Left ventricle myocardium inferior (tissue), 1 donor: ENCODE results near the gene NEURL1B. TPM values are rescaled to one million over a fixed set of nuclear protein-coding genes. Genes with fewer than 3 reads are reported as not detected.

ENCODE experiments used
- DNase-seq: peaks from one replicate; pipeline ENCODE4 v3.0.0-alpha.2; 2020
- H3K27ac ChIP-seq: fragments of 200-600 bp; replicated peaks from 2 replicates; pipeline ENCODE4 v1.8.0; 2021
- H3K27me3 ChIP-seq: fragments of 200-600 bp; 2 replicates; pipeline ENCODE4 v1.8.0; 2021; ENCODE audit warnings: low read depth
- H3K36me3 ChIP-seq: fragments of 200-600 bp; 2 replicates; pipeline ENCODE4 v1.8.0; 2021
- H3K4me1 ChIP-seq: fragments of 200-600 bp; 2 replicates; pipeline ENCODE4 v1.8.0; 2021
- H3K4me3 ChIP-seq: fragments of 200-600 bp; 2 replicates; pipeline ENCODE4 v1.8.0; 2021; ENCODE audit warnings: mild to moderate bottlenecking, moderate library complexity
- H3K9me3 ChIP-seq: fragments of 200-600 bp; replicated peaks from 2 replicates; pipeline ENCODE4 v1.8.0; 2021
- CTCF ChIP-seq: fragments of 200-600 bp; IDR thresholded peaks from 2 replicates; pipeline ENCODE4 v1.8.0; 2021; ENCODE audit warnings: antibody characterized with exemption, mild to moderate bottlenecking, borderline replicate concordance
- intact Hi-C: fragments of 100-400 bp; cut with micrococcal nuclease; formaldehyde crosslinking; loops from one replicate; pipeline ENCODE4 v1.11.0; 2022
- total RNA-seq: library from RNA; stranded (reverse); fragmentation: NEBNext Ultra II Directional; extraction: Animal tissue kit (Norgen Biotek cat#: 25700); gene quantifications from one replicate; pipeline ENCODE4 v1.2.1, GENCODE V29; 2021
- donor health status: DM: no; HTN: yes; CAD: no; lungs with severe emphysema.

The NEURL1B gene
- total RNA-seq, 1 donor from 2014 or later = 24.0 TPM

- peaks cover 47% of the 10 kb centered on the region for H3K4me1 ChIP-seq
Measured at GRCh38 chr5:172605466-172605865, 35.6 kb upstream of the NEURL1B start.

GRCh38 chr5:172606156-172606785 is 34.8 kb upstream of the NEURL1B start:
- H3K4me3 ChIP-seq = no peak overlapping the region
- no peaks in the 10 kb centered on the region for H3K27me3 ChIP-seq
- H3K36me3 ChIP-seq = no peaks in the 10 kb centered on the region
- DNase-seq = no peak
- H3K27ac ChIP-seq = peak overlapping the region; percentile 89
- peaks cover 11% of the 10 kb centered on the region for H3K9me3 ChIP-seq
- no peak for TF ChIP-seq CTCF
- H3K4me1 ChIP-seq = peaks cover 39% of the 10 kb centered on the region
- intact Hi-C loops = no loop called here

More at GRCh38 chr5:172605466-172605865, 35.6 kb upstream of the NEURL1B start:
- DNase-seq = no peak
- no peaks in the 10 kb centered on the region for H3K36me3 ChIP-seq
- no peak overlapping the region for H3K4me3 ChIP-seq
- H3K27me3 ChIP-seq = no peaks in the 10 kb centered on the region
- TF ChIP-seq CTCF = no peak
- intact Hi-C loops = no loop called here
- peaks cover 11% of the 10 kb centered on the region for H3K9me3 ChIP-seq
- peak overlapping the region; percentile 89 for H3K27ac ChIP-seq

- Histone ChIP-seq H3K36me3 (no peaks in the 10 kb centered on the region), H3K9me3 (peaks cover 11% of the 10 kb centered on the region), H3K4me1 (peaks cover 33% of the 10 kb centered on the region), H3K27me3 (no peaks in the 10 kb centered on the region), H3K4me3 (peak overlapping the region; percentile 8), H3K27ac (peak overlapping the region; percentile 89)
- DNase-seq = peak; percentile 76
- intact Hi-C loops = no loop called here
- no peak for TF ChIP-seq CTCF
Measured at GRCh38 chr5:172607213-172607793, 33.8 kb upstream of the NEURL1B start.

- no peak for DNase-seq
- TF ChIP-seq CTCF = no peak
- Histone ChIP-seq H3K4me1 (peaks cover 22% of the 10 kb centered on the region), H3K9me3 (peaks cover 24% of the 10 kb centered on the region), H3K27me3 (no peaks in the 10 kb centered on the region), H3K4me3 (no peak overlapping the region), H3K27ac (peak overlapping the region; percentile 89), H3K36me3 (no peaks in the 10 kb centered on the region)
- intact Hi-C loops = no loop called here
Measured at GRCh38 chr5:172608773-172609172, 32.3 kb upstream of the NEURL1B start.

- Histone ChIP-seq H3K4me3 (no peak overlapping the region), H3K27ac (peak overlapping the region; percentile 89), H3K9me3 (peaks cover 31% of the 10 kb centered on the region), H3K27me3 (no peaks in the 10 kb centered on the region), H3K4me1 (peaks cover 20% of the 10 kb centered on the region), H3K36me3 (no peaks in the 10 kb centered on the region)
- no peak for TF ChIP-seq CTCF
- intact Hi-C loops = no loop called here
- DNase-seq = no peak
Measured at GRCh38 chr5:172610643-172611042, 30.4 kb upstream of the NEURL1B start.
